Urinary bladder (tissue), 4 donors: Measurements from ENCODE around the gene CMTR1. TPM values are rescaled to one million over a fixed set of nuclear protein-coding genes. Genes with fewer than 3 reads are reported as not detected.
A peak's percentile ranks its signal among the peaks of the same experiment; 100 is the strongest.
"Not testable (repeated sequence)": the region's sequence is repeated elsewhere in the genome, so short reads cannot be mapped to it uniquely, and the experiment has no call there.

ENCODE experiments used
- DNase-seq: peaks from one replicate; pipeline ENCODE4 v3.0.0-alpha.2; 2015; ENCODE audit errors: extremely low spot score
- H3K27ac ChIP-seq: one replicate; pipeline ENCODE4 v1.5.1; 2013; ENCODE audit warnings: low read depth, mild to moderate bottlenecking, moderate library complexity
- H3K36me3 ChIP-seq: one replicate; pipeline ENCODE4 v1.6.1; 2013; ENCODE audit warnings: mild to moderate bottlenecking, moderate library complexity; ENCODE audit not compliant: insufficient read depth
- H3K4me1 ChIP-seq: one replicate; pipeline ENCODE4 v1.6.1; 2013; ENCODE audit warnings: mild to moderate bottlenecking, moderate library complexity; ENCODE audit not compliant: insufficient read depth
- H3K4me3 ChIP-seq: one replicate; pipeline ENCODE4 v1.5.1; 2013; ENCODE audit warnings: low read depth, low read length
- WGBS: extraction: QIAGEN DNeasy Blood & Tissue Kit; methylation state at CpG from one replicate; pipeline ENCODE4 v1.1.7; 2013; 5-methylcytosine and 5-hydroxymethylcytosine counted together
- polyA plus RNA-seq: library from polyadenylated mRNA; stranded (reverse); fragments of 200-250 nt; gene quantifications from one replicate; pipeline ENCODE4 v1.2.3, GENCODE V29; 2013
- total RNA-seq: library from RNA; depleted of rRNA; stranded (reverse); fragments of >200 nt; gene quantifications from one replicate; pipeline ENCODE4 v1.2.3, GENCODE V29; 2014
- donor health status: healthy with polysubstance abuse.
- donor health status: healthy.

Gene CMTR1
- total and polyA plus RNA-seq, 2 donors, result 26.0 to 32.3 TPM

DNA sequence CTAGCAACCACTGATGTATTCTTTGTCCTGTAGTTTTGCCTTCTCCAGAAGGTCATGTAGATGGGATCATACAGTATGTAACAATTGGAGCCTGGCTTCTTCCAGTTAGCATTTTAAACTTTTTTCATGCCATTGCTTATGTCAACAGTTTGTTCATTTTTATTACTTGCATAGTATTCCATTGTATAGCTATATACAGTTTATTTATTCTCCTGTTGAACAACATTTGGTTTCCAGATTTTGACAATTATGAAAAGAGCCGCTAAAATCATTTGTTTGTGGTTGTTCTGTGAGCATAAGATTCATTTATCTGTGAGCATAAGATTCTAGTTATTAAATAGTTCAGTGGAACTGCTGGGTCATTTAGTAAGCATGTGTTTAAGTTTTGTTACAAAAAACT is 23.5 kb upstream of the CMTR1 start:
- no peak overlapping the region for H3K27ac ChIP-seq
- WGBS, result 91% methylated on average over 1 of the region's 1 CpG
- no peaks in the 10 kb centered on the region for H3K36me3 ChIP-seq

DNA sequence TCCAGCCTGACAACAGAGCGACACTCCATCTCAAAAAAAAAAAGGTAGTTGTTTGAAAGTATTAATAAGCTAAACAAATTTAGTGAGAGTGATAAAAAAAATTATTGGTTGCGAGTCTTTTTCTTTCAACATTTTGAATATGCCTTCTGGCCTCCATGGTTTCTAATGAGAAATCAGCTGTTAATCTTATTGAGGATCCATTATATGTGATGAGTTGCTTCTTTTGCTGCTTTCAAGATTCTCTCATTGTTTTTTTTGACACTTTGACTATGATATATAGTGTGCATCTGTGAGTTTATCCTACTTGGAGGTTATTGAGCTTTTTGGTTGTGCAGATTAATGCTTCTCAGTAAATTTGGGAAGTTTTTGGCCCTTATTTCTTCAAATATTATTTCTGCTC is 15.6 kb upstream of the CMTR1 start:
- H3K36me3 ChIP-seq, result no peaks in the 10 kb centered on the region
- H3K27ac ChIP-seq, result no peak overlapping the region
- H3K4me1 ChIP-seq, result no peaks in the 10 kb centered on the region
- 76% methylated on average over 2 of the region's 2 CpGs for WGBS
- no peak overlapping the region for H3K4me3 ChIP-seq
- DNase-seq, result no peak

More for the DNA sequence above, 23.5 kb upstream of the CMTR1 start:
- H3K4me3 ChIP-seq, result no peak overlapping the region
- no peak for DNase-seq
- no peaks in the 10 kb centered on the region for H3K4me1 ChIP-seq

DNA sequence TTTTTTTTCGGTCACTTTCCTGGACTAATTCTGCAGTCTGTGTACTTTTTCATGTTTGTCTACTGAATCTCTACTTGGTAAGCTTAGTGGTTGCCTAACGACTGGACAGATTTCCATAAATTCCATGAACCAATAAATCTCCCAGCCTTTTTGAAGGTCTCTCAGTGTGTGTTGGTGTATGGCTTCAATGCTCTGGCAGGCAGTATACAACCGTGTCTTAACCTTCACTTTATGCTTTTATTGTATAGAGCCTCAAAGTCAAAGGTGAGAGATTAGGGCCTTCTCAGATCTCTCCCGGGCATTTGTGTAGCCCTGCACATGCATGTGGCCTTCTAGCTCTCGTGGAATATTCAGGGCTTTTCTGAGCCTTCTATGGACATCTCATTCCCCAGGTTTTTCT is 14.3 kb upstream of the CMTR1 start:
- DNase-seq, result no peak
- no peak overlapping the region for H3K4me3 ChIP-seq
- 50% methylated on average over 5 of the region's 5 CpGs for WGBS
- H3K36me3 ChIP-seq, result no peaks in the 10 kb centered on the region
- H3K4me1 ChIP-seq, result no peaks in the 10 kb centered on the region
- no peak overlapping the region for H3K27ac ChIP-seq

DNA sequence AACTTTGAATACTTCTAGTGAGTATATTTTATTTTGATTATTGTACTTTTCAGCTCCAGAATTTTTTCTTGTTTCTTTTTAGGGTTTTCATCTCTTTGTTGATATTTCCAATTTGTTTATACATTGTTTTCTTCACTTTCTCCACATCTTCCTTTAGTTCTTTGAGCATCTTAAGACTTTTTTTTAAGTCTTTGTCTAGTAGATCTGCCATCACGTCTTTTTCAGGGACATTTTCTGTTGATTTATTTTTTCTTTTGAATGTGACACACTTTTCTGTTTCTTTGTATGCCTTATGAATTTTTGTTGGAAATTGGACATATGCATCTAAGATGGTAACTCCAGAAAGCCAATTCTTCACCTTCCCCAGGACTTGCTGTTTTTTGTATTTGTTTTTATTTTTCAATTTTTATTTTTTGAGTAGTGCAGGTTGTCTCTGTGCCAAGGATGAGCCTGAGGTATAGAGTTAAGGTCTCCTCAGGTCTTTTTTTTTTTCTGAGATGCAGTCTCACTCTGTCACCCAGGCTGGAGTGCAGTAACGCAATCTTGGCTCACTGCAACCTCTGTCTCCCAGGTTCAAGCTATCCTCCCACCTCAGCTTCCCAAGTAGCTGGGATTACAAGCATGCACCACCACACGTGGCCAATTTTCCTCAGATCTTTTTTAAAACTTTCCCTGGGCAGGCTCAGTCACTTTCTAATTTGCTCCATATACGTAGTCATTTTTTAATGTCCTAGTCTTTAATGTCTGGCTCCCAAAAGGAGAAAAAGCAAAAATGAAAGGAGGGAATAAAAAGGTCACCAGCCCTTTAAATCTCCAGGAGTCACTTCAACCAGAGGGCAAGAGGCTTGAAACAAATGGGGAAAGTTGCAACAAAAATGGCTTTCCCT is 6.7 kb upstream of the CMTR1 start:
- WGBS, result 82% methylated on average over 4 of the region's 4 CpGs
- DNase-seq, result no peak

DNA sequence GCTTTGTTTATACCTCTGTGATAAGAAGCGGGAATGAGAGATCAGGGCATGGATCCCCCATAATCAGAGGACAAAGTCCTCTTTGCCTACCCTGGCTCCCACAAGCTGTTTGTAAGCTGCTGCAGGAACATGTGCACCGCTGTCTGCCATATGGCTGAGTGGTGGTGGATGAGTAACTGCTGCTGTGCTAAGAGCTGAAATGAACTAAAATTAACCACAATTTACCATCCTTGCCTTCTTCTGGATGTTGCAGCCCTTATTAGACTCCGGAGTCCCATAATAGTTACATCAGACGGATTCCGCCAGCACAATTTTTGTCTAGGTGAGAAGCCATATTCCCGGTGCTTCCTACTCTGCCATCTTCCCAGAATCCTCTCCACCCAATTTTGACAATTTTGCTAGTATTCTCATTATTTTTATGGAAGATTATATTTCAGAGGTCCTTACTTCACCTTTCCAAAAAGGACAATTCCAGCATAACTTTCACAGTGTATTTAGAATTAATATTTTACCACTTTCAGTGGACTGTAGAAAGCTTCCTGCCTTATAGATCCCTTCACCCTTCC is 6.0 kb upstream of the CMTR1 start:
- H3K4me3 ChIP-seq, result no peak overlapping the region
- 85% methylated on average over 6 of the region's 6 CpGs for WGBS
- no peaks in the 10 kb centered on the region for H3K36me3 ChIP-seq
- no peak overlapping the region for H3K27ac ChIP-seq
- H3K4me1 ChIP-seq, result no peaks in the 10 kb centered on the region
- DNase-seq, result no peak

More for the DNA sequence above, 6.7 kb upstream of the CMTR1 start:
- Histone ChIP-seq H3K36me3 (no peaks in the 10 kb centered on the region), H3K4me1 (no peaks in the 10 kb centered on the region), H3K27ac (no peak overlapping the region), H3K4me3 (no peak overlapping the region)

DNA sequence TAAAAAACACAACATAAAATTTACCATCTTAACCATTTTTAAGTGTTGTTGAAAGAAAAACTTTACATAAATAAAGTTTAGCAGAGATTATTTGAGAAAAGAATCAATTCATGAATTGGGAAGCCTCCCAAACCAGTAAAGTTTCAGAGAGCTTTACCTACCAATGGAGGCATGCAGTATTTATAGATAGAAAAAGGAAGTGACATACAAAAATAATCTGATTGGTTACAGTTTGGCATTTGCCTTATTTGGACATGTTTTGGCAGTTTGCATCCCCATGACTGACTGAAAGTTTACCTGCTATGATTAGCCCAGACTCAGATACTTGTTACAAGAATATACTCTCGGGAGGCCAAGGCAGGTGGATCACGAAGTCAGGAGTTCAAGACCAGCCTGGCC is 3.7 kb upstream of the CMTR1 start:
- H3K27ac ChIP-seq, result no peak overlapping the region
- no peak overlapping the region for H3K4me3 ChIP-seq
- 78% methylated on average over 2 of the region's 2 CpGs for WGBS
- no peaks in the 10 kb centered on the region for H3K36me3 ChIP-seq
- no peak for DNase-seq
- H3K4me1 ChIP-seq, result no peaks in the 10 kb centered on the region

DNA sequence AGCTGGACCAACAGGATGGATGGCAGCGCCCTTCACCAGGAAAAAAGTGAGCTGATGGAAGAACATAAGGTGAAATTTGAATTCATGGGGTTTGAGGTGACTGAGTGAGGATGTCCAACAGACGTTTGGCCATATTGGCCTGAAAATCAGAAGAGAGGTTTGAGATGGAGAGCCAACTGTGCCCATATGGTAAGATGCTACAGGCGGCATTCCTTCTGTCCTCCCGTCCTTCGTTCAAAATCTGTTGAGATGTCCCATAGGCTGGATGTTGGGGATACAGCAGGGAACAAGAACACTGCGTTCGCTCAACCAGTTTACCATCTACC is 468 bp upstream of the CMTR1 start:
- Histone ChIP-seq H3K4me3 (peak overlapping the region; percentile 88), H3K27ac (peak overlapping the region; percentile 82), H3K36me3 (no peaks in the 10 kb centered on the region), H3K4me1 (no peaks in the 10 kb centered on the region)
- no peak for DNase-seq
- WGBS, result 10% methylated on average over 7 of the region's 7 CpGs

DNA sequence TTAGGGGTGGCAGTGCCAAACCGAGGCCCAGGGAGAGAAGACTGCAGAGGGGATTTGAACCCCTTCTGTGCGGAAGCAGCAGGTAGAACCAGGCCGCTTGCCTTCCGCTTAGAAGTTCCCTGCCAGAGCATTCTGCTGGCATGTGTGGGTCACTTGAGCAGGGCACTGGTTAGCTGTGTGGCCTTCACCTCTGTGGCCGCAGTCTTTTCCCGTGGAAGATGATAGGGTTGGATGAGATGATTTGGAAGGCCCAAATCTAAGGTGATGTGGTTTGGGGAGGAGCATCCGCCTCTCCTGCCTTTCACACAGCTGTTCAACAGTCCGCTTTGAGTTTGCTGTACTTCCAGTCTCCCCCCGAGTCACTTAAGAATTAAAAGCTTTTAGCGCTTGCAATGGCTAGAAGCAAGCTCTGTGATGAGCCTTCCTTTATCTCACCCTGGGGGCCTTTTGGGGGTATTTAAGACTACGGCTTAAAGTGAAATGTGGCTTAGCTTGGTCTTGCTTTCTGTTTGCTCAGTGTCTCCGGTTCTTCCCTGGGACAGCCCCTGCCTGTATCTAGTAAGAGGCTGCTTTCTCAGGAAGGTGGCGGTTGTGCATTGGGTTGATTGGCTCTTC is 743 bp downstream of the CMTR1 start:
- H3K4me1 ChIP-seq, result no peaks in the 10 kb centered on the region
- WGBS, result 3% methylated on average over 13 of the region's 13 CpGs
- H3K4me3 ChIP-seq, result peak overlapping the region; percentile 88
- peak overlapping the region; percentile 89 for H3K27ac ChIP-seq
- no peaks in the 10 kb centered on the region for H3K36me3 ChIP-seq
- DNase-seq, result no peak

DNA sequence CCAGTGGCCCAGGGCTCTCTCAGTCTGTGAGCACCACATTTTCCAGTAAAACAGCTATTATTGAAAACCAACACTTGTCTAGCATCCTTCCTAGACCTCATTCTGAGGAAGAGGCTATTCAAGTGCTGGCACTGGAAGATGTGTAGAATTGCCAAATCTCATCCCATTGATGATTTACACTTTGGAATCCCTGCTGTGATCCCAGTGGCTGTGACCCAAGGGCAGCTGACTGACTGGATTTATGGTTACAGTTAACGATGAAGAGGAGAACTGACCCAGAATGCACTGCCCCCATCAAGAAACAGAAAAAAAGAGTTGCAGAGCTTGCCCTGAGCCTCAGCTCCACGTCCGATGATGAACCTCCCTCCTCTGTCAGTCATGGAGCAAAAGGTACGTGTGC is 2.4 kb downstream of the CMTR1 start:
- Histone ChIP-seq H3K4me1 (no peaks in the 10 kb centered on the region), H3K36me3 (peaks cover 2% of the 10 kb centered on the region), H3K27ac (no peak overlapping the region), H3K4me3 (no peak overlapping the region)
- WGBS, result 64% methylated on average over 4 of the region's 4 CpGs
- DNase-seq, result no peak

DNA sequence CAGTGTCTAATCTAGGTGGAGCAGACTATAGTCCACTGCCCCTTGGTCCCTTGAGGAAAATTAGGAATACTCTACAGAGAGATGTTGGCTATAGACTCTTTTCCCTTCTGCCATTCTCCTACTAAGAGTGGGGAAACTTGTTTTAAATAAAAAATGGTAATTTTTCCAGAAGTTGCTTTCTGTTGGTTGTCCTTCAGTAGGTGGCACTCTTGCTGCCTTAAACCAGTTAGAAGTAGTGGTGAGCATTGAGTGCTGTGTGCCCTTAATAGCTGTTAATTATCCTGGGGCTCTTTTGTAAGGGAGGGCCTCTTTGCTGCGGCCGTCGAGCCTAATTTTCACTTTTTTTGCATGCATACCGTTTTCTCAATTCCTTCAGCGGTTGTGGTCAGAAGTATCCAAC is 2.8 kb downstream of the CMTR1 start:
- WGBS, result 85% methylated on average over 5 of the region's 5 CpGs
- no peak for DNase-seq
- no peak overlapping the region for H3K4me3 ChIP-seq
- no peak overlapping the region for H3K27ac ChIP-seq
- H3K4me1 ChIP-seq, result no peaks in the 10 kb centered on the region
- H3K36me3 ChIP-seq, result peaks cover 2% of the 10 kb centered on the region

DNA sequence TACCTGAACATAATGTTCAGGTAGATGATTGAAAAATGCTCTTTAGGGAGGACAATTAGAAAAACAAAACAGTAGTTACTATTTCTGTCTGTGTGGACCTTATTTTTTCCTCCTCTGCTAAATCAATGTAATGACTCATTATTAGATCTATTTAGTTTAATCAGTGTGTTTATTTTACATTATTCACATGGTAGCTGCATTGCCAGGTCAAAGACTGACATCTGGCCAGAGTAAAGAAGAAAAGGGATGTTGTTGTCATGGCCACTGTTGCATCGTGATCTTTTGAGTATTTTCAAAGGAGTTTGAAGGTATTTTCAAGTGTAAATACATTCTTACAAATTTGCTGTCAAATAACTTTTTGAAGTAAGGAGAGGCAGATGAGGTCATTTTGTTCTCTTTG is 5.9 kb downstream of the CMTR1 start:
- no peak overlapping the region for H3K27ac ChIP-seq
- H3K4me1 ChIP-seq, result no peaks in the 10 kb centered on the region
- DNase-seq, result no peak
- H3K36me3 ChIP-seq, result peaks cover 2% of the 10 kb centered on the region
- H3K4me3 ChIP-seq, result no peak overlapping the region
- WGBS, result 72% methylated on average over 1 of the region's 1 CpG

DNA sequence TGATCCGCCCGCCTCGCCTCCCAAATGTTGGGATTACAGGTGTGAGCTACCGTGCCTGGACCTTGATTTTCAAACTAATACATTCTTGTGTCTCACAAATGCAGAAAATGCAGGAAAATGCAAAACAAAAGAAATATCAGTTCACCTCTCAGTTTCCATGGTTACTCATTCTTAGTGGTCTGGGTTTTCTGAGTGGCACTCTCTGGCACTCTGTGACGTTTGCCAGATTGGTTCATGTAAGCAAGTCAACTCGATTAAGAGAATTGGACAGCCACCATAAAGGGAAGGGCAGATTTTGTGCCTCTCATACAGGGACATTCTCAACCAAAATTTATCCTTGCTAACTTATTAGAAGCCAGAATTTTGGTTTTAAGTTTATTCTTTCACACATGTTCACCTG is 8.6 kb downstream of the CMTR1 start:
- Histone ChIP-seq H3K4me1 (no peaks in the 10 kb centered on the region), H3K4me3 (no peak overlapping the region), H3K36me3 (peaks cover 2% of the 10 kb centered on the region), H3K27ac (no peak overlapping the region)
- 88% methylated on average over 6 of the region's 6 CpGs for WGBS
- no peak for DNase-seq

DNA sequence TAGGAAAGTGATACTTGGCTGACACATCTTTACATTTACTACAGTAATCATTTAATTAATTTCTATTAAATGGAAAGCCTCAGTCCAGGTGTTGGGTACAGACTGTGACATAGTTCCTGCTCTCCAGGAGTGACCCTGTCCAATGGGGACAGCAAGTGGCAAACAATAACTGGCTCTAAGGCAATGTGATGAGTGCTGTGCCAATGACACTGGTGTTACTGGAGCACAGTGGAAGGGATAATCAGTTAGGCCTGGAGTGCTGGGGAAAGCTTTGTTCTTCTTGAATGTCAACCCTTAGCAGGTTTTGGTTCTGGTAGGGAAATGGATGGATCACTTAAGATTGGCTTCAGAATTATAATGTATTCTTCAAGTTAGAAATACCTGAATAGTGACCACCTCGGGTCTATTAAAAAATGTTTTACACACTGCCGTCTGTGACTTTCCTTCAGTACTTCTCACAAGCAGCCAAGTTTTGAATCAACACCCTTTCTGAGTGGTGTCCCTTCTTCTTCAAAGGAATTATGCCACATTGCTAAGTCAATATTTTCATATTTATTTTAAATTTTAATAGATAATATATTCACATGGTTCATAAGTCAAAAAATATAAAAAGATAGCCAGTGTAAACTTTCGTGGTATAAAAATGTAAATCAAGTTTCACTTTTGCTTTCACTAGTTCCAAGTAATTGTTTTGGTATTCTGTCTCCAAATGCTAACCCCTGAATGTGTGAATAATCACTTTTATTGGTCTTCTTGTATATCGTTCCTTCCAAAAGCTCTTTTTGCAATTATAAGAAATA is 9.6 kb downstream of the CMTR1 start:
- Histone ChIP-seq H3K4me3 (peak overlapping the region; percentile 6), H3K4me1 (no peaks in the 10 kb centered on the region), H3K36me3 (peaks cover 2% of the 10 kb centered on the region), H3K27ac (no peak overlapping the region)
- WGBS, result 54% methylated on average over 4 of the region's 4 CpGs
- DNase-seq, result no peak

DNA sequence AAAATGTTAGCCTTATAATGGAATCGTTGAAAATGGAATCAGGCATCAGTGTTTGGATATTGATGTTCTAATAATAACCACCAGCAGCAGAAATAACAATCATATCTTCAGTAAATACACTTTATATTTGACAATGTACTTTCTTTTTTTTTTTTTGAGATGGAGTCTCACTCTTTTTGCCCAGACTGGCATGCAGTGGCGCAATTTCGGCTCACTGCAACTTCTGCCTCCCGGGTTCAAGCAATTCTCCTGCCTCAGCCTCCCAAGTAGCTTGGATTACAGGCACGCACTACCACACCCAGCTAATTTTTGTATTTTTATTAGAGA is 10.2 kb downstream of the CMTR1 start:
- H3K4me3 ChIP-seq, H3K27ac ChIP-seq, H3K36me3 ChIP-seq, H3K4me1 ChIP-seq, DNase-seq: not testable (repeated sequence)
- 93% methylated on average over 5 of the region's 5 CpGs for WGBS
